ENCODE data around the gene LY6G5B.

The LY6G5B gene

DNA sequence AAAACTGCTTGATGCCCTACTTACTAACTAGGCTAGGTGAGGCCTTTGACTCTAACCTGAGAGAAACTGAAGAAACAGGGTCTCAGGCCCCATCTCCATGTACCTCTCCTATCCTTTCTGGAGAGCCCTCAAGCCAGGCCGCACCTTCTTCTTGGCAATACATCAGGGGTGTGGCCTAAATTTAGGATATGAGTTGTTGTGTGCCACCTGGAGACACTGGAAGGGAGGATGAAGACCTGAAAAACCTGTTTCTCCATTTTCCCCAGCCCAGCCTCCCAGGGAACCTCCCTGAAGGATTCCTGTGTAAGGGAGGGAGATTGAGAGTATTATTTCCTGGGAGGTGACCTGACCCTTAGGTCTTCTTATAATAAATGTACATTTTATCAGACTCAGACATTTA lies 48.5 kb downstream of the LY6G5B start:
- no peak for DNase-seq

DNA sequence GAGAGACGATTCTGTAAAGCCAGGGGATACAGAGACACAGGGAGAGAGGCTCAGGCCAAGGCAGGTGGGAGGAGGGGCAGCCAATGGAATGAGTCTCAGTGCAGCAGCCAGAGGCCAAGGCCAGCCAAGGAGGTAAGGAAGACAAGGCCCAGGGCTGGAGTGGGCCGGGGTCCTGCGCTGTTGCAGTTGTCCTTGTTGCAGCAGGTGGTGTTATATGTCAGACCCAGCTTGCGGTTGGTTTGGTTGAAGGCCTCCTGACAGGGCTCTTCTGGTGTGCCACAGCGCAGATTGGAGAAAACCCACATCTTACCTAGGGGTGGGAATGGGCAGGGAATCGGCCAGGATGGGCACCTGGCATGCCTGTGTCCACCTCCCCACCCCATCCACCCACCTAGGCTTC lies 49.2 kb downstream of the LY6G5B start:
- DNase-seq, result no peak

DNA sequence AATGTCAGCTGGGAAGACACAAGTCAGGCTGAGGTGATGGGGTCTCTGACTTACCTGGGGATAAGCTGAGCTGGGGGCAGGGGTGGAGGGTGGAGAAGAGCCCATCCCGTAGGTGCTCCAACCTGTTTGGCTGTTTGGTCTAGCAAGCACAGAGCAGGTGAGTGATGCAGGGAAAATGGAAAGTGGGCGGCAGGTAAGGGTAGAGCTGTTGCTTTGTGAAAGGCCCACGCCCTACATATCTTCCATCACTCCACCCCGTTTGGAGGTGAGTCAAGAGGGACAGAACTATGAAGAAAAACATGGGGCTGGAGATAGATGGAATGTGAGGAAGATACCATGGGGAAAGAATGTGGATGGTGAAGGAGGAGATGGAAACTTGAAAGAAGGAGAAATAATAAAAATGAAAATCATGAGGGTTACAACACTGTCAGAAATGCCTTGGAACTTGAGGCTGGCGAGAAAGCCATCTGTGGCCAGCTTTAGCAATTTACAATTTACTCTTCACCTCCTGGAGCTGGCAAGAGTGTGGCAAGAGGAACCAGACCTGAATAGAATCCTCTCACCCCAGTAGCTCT lies 50.5 kb downstream of the LY6G5B start:
- no peak for DNase-seq

DNA sequence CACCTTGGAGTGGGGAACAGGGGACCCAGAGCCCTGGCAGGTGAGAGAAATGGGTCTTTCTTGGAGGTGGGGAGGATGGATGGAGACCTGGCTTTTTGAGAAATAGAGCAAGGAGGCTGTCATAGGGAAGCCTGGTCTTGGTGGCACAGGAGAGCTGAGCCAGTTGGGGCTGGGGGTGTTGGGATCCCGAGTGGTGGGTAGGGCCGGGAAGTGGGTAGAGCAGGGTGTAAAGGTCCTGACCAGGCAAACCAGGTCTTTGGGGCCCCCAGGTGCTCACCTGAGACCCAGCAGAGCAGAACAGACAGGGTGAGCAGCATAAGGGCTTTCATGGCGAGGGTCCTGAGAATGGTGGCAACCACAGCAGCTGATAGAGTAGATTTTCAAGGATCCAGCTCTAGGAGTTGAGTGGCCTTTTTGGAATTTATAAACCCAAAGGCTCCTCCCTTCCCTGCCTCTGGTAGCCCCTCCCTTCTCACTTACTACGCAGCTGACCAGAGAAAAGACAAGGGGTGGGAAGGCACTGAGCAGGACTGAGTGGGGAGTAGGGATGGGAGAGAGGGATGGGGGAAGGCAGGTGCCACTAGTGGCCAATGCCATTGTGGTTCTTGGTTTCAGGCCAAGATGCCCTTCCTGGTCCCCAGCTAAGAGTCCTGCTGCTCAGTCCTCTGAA lies 51.7 kb downstream of the LY6G5B start, which contains the start of gene LY6G6C:
Gene LY6G6C (minus strand): TSS at position 396 of the 670 bp plus-strand sequence. CDS start 67 bp downstream, at position 329.
- DNase-seq, result no peak

DNA sequence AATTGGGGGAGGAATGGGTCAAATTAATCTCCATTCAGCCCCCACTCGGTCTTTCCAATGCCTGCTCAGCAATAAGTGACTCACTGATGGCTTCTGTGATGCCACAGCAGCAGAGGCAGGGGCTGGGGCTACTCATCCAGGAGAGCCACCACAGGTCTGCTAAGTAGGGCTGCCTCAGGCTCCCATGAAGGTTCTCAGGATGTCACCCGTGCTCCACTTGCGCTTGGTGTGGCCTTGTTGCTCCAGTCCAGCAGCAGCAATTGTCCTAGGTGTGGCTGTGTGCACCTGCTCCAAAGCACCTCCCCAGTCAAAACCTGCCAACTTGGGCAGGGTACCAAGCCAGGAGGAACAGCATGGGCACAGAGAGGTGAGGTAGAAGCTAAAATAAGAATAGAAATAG lies 52.4 kb downstream of the LY6G5B start:
- DNase-seq, result no peak
